22Rv1 (cell line): ENCODE measurements around the gene ZSCAN25.
"Not testable (repeated sequence)": the region's sequence is repeated elsewhere in the genome, so short reads cannot be mapped to it uniquely, and the experiment has no call there.

Source experiments
- CTCF ChIP-seq: fragments of 450-650 bp; IDR thresholded peaks from 2 replicates; pipeline ENCODE4 v1.5.1; 2017; ENCODE audit warnings: mild to moderate bottlenecking
- ZFX ChIP-seq: fragments of 450-650 bp; IDR thresholded peaks from 2 replicates; pipeline ENCODE4 v1.6.1; 2017; ENCODE audit warnings: antibody characterized with exemption, borderline replicate concordance

- not testable (repeated sequence) for TF ChIP-seq CTCF, ZFX
Observed at GRCh38 chr7:99580778-99581332, 35.9 kb upstream of the ZSCAN25 start.
